ENCODE data around the gene UQCRQ.

DNA sequence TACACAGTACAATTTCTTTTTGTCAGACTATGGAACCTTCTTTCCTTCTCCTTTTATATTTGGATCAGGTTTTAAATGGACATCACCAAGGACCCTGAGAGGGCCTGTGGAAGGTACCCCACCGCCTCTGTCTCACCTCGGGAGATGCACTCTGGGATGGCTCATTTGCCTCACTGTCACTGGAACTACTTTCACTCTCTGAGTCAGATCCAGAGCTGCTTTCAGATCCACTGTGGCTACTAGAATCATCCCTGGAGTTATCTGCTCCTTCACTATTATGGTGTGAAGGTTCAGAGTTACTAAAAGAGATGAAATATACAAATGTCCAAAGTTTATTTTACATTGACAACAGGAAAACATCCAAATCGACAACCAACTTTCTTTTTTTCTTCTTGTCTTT lies 31.7 kb downstream of the UQCRQ start:
- TF ChIP-seq, protein P1, sequence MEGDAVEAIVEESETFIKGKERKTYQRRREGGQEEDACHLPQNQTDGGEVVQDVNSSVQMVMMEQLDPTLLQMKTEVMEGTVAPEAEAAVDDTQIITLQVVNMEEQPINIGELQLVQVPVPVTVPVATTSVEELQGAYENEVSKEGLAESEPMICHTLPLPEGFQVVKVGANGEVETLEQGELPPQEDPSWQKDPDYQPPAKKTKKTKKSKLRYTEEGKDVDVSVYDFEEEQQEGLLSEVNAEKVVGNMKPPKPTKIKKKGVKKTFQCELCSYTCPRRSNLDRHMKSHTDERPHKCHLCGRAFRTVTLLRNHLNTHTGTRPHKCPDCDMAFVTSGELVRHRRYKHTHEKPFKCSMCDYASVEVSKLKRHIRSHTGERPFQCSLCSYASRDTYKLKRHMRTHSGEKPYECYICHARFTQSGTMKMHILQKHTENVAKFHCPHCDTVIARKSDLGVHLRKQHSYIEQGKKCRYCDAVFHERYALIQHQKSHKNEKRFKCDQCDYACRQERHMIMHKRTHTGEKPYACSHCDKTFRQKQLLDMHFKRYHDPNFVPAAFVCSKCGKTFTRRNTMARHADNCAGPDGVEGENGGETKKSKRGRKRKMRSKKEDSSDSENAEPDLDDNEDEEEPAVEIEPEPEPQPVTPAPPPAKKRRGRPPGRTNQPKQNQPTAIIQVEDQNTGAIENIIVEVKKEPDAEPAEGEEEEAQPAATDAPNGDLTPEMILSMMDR (IDR thresholded peaks at IDR 0.05): no peak
- TF ChIP-seq POLR2A (IDR thresholded peaks at IDR 0.05): no peak

Data from heart left ventricle (tissue), 13 donors.